GM21367 (cell line): ENCODE measurements around the gene NDUFAF2.
"Not testable (repeated sequence)": the region's sequence is repeated elsewhere in the genome, so short reads cannot be mapped to it uniquely, and the experiment has no call there.

Experiments
- ATAC-seq: cut with Tn5 transposase; IDR thresholded peaks from one replicate; pipeline ENCODE4 v1.9.1; 2021; ENCODE audit not compliant: unreplicated experiment

NDUFAF2 gene, protein sequence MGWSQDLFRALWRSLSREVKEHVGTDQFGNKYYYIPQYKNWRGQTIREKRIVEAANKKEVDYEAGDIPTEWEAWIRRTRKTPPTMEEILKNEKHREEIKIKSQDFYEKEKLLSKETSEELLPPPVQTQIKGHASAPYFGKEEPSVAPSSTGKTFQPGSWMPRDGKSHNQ

DNA sequence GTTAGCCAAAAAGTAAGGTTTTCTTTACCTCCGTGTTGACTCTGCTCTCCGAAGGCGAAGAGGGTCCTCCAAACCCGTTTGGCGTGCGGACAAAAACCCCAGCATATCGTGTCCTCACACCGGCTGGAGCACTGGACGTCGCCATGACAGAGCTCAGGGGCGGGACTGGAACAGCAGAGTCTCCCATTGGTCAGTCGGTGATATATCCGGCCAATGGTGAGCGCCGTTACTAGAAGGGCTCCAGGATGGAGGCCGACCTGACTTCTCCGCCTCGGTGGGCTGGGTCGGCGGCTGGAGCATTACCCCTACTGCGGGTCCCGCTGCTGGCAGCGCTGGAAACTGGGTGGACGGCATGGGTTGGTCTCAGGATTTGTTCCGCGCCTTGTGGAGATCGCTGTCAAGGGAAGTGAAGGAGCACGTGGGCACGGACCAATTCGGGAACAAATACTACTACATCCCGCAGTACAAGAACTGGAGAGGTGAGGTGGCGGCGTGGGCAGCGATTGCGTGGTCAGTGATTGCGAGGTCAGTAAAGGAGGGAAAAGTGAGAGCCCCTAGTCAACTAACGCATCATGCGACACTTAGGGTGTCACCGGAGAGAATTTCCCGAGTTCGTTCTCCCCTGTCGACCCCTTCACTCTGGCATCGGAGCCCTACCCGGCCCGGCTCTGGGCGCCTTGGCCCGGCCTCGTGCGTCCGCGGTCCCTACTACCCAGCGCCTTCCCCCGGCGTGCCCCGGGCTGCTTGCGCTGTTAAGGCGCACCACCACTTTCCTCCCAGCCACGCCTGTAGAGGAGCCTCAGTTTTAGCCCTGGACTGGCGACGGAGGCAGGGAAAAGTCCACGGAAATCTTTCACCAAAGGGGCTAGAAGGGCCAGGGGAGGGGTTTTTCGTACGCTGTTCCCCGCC lies at the start of gene NDUFAF2, which contains the start of gene ERCC8:
Gene NDUFAF2 (plus strand): TSS at position 302 of the 909 bp plus-strand sequence. CDS start 51 bp downstream, at position 353.
Gene ERCC8 (minus strand): TSS at position 167 of the 909 bp plus-strand sequence. CDS start 62 bp downstream, at position 105.
- peak; percentile 99 for ATAC-seq

DNA sequence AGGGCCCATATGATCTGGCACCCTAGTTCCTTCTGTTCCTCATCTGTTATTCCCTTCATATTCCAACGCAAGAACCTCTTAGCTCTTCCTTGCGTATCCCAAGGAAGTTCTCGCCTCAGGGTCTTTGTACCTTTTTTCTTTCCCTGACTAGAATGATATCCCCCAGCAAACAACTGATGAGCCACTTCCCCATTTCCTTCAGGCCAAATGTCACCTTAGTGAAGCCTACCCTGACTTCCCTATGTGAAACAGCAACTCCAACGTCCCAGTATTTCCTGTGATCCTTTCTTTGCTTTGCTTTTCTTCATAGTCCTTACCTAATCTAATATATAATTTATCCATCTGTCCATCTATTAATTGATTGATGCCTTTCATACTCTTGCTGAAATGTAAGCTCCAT lies 48.0 kb upstream of the NDUFAF2 start:
- no peak for ATAC-seq

DNA sequence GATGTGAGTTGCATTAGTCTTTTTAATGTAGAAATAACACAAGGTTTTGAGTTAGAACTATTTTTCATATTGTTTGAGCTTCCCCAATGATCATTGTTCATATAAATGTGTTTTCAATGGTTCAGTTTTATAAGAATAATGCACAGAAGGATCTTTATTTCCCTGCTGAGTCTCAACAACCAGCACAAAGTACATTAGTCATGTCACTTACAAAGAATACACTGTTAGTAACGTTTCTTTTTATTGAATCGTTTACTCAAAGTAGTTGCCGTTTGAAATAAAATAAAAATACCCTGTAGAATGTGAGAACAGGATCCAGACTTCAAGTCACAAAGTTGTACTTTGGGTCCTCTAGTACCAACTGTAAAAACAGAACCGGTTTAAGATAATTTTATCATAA lies 41.6 kb upstream of the NDUFAF2 start:
- ATAC-seq, result no peak

DNA sequence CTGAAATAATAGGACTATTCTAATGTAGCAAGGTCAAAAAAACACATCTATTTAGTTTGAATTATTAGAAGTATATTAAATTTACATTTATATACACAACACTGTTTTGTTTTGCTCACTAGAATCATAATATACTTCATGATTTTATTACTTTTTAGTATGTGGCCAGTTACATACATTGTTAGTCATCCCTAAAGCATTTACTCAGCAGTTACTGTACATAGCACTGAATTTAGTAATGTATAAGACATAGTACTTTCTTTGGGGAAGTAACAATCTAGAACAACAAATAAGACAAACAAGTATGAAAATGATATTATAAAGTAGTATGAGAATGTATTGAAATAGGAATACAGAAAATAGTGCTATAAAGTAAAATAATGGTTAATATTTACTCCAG lies 28.4 kb upstream of the NDUFAF2 start:
- ATAC-seq, result no peak

DNA sequence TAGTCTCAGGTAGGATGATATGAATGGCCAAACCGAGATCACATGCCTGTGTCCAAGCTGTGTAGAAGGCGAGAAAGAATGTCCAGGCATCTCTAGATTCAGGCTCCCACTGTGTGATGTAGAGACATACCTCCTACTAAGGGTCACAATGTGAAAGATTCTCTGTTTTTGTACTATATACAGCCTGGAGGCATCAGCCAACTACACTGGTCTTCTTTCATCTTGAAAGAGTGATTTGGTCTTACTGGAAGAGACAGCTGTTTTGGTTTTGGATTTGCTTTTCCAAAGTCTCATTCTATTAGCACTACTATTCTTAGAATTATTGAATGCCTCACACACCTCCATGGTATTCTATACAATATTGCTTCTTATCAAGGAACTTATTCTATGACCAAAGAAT lies 26.5 kb upstream of the NDUFAF2 start:
- no peak for ATAC-seq

DNA sequence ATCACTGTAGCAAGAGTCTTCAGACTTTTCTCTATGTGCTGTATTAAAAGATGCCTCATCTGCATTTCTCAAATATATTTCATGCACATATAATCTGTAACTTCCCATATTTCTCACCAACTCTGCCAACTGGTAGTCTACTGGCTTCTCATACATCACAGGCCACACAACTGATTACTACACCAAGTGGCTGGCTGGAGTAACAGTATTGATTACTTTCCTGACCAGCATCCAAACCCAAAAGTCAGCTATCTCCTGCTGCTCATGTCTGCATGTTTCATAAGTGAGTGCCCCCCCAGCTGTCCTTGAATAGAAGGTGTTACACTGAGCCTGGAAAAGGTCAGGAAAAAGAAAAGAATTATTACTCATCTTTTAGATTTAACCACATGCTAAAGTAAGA lies 17.6 kb upstream of the NDUFAF2 start:
- no peak for ATAC-seq

DNA sequence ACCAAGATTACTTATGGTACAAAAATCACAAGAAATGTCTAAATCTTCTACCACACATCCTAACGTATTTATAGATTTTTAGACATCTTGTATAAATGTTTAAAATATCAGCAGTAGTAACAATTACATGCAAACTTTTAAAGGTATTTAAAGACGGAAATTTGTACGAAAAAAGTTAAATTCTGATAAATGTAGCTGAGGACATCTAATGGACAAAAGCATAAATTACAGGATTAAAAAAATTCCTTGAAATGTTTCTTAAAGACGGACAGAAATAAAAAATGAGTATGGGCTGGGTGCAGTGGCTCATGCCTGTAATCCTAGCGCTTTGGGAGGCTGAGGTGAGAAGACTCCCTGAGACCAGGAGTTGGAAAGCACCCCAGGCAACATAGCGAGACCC lies 16.0 kb upstream of the NDUFAF2 start:
- ATAC-seq, result no peak

DNA sequence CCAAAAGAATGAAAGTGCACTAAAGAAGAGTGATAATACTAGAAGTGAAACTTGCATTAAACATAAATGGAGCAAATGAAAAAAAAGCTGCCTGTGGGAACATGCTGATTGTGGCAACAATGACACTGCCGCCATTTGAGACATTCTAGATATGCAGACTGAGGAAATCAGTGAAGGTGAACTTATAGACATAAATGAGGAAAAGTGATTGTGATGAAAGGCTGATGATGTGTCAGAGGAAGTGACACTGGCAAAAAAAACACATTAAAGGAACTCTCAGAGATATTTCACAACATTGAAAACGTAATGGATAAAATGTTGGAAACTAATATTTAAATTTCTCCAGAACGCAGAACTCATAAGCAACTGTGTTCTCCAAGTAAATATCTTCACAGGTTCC lies 1.4 kb upstream of the NDUFAF2 start:
- no peak for ATAC-seq

DNA sequence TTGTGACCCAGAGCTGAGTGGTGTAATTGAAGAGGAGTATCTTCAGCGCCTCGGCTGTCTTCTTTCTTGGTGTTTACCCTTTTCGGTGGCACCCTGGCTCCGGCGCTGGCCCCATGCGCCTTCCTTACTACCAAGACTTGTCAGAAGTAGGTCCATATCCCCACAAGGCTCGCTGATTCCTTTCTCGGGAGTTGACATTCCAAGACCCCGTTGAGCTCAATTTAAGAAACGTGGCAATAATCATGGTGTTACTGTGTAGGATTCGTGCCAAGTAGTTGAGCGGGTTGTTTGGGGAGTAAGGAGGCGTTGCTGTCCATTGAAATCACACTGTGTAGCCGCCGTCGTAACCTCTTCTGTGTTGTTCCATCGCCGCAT lies 795 bp downstream of the NDUFAF2 start:
- ATAC-seq, result peak; percentile 26

DNA sequence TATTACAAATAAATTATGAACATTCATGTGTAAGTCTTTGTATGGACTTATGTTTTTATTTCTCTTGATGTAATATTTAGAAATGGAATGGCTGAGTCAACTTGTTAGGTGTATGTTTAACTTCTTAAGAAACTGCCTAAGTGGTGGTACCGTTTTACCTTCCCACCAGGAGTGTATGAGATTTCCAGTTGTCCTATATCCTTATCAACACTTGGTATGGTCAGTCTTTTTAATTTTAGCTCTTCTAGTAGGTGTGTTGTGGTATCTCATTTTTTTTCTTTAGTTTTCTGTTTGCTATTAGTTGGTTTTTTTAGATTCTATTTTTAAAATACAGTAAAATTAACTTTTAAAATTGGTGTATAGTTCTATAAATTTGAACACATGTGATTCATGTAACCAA lies 3.7 kb downstream of the NDUFAF2 start:
- no peak for ATAC-seq

DNA sequence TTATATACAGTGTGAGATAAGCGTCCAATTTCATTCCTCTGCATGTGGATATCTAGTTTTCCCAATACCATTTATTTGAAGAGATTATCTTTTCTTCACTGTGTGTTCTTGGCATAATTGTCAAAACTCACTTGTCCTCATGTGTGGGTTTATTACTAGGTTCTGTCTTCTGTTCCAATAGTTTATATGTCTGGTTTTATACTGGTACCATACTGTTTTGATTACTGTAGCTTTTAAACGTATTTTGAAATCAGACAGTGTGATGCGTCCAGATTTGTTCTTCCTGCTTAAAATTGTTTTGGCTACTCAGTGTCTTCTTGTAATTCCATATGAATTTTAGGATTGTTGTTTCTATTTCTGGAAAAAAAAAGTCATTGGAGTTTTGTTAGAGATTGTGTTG lies 10.2 kb downstream of the NDUFAF2 start:
- no peak for ATAC-seq

DNA sequence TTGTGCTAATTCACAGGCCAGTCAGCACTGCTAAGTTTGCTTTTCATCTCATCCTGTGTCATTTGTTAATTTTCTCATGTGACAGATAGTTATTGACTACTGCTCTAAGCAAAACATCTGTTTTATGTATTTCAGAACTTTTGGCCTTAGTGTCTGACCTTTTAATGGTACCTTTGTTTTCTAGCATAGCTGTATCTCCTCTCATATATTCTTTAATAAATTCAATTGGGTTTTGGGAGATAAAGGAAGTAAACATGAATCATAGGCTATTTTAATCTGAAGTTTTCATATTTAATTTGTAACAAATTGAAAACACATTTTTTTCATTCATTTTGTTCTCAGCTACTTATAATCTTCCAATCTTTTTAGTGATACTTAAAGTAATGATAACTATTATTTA lies 13.1 kb downstream of the NDUFAF2 start:
- no peak for ATAC-seq

DNA sequence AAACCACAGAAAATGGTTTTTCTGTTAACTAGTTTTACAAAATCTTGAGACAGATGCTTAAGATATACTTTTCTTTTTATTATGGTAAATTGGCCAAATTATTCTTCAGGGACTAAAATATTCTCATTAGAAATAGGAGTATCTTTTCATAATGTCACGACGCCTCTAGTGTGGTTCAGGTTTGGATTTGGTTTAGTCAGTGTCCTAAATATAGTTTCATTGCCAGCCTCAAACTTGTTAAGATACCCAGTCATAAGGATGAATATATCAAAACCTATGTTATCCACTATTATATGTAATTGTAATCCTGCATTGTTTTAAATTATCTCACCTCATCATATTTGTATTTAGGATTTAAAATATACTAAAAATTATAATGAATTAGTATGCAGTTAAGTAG lies 13.7 kb downstream of the NDUFAF2 start:
- ATAC-seq, result no peak

DNA sequence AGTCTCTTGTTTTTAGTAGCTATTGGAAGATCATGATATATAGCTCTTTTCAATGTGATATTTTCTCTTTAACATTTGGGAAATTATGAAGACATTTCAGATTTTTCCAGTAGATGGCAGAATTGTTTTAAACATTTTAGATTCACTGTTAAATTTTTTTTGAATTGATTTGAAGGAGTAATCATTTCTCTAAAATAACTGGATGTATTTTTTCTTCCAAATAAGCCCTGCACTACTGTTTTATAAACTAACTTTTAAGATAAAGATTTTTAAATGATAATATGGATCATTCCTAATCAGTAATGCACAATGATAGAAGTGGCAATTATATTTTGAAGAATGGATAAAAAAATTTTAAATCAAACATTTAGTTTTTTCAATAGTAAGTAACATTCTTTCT lies 14.2 kb downstream of the NDUFAF2 start:
- no peak for ATAC-seq

DNA sequence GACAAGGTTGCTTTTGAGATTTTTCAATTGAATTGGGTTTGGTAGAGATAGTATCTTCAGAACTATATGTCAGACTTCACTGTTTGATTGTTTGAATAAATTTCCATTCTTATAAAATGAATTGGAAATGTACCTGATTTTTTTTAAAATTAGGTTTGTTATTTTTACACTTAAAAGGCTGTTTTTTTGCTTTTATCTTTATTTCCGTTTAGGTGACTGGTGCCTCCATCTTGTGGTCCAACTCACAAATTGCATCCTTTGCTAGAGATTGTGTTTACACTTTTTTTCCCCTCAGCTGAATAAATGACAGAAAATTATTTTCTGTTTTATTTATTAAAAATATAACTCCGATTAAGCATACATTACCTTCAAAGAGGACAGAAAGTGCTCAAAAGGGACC lies 15.6 kb downstream of the NDUFAF2 start:
- no peak for ATAC-seq

DNA sequence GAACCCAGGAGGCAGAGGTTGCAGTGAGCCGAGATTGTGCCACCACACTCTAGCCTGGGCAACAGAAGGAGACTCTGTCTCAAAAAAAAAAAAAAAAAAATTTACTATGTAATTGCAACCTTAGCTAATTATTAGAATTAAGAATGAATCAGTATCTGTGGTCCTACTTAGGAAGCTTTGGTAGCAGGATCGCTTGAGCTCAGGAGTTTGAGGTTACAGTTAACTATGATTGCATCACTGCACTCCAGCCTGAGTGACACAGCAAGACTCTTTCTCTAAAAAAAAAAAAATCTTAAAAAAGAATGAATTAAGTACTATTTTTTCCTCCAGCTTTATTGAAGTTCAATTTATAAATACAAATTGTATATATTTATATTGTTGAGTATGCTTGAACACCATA lies 16.7 kb downstream of the NDUFAF2 start:
- no peak for ATAC-seq

DNA sequence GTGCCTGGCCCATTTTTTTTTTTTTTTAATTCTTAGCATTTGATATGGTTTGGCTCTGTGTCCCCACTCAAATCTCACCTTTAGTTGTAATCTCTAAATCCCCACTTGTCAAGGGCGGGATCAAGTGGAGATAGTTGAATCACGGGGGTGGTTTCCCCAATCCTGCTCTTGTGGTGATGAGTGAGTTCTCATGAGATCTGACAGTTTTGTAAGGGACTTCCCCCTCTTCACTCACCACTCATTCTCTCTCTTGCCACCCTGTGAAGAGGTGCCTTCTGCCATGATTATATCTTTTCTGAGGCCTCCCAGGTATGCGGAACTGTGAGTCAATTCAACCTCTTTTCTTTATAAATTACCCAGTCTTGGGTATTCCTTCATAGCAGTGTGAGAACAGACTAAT lies 27.2 kb downstream of the NDUFAF2 start:
- no peak for ATAC-seq

DNA sequence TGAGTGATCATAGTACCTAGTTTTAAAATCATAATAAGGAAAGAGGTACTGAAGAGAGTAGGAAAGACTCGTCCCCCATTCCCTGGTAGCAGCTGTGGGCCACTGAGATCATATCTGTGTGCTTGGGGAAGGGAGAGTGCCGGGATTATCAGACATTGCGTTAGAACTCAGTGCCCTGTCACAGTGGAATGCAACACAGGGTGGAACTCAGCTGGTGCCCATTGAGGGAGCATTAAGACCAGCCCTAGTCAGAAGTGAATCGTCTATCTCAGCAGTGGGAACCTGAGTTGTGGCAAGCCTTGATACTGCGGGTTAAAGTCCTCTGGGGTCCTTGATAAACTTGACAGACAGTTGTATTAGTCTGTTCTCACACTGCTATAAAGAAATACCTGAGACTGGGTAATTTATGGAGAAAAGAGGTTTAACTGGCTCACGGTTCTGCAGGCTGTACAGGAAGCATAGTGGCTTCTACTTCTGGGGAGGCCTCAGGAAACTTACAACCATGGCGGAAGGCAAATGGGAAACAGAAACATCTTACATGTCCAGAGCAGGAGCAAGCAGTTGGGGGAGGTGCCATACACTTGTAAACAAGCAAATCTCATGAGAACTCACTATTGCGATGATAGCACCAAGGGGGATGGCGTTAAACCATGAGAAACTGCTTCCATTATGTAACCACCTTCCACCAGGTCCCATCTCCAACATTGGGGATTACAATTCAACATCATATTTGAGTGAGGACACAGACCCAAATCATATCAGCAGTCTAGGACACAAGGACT lies 33.1 kb downstream of the NDUFAF2 start:
- ATAC-seq, result no peak

DNA sequence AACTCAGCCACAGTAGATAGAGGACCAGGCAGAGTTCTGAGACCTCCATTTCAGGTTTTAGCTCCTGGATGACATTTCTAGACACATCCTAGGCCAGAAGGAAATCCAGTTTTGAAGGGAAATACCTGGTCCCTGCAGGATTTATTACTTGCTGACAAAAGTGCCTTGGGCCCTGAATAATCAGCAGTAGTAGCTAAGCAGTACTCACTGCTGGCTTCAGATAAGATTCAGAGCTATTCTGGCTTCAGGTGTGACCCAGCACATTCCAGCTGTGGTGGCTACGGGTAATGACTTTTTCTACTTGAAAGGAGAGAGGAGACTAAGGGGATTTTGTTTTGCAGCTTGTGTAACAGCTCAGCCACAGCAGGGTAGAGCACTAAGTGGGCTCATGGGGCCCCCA lies 34.0 kb downstream of the NDUFAF2 start:
- no peak for ATAC-seq

DNA sequence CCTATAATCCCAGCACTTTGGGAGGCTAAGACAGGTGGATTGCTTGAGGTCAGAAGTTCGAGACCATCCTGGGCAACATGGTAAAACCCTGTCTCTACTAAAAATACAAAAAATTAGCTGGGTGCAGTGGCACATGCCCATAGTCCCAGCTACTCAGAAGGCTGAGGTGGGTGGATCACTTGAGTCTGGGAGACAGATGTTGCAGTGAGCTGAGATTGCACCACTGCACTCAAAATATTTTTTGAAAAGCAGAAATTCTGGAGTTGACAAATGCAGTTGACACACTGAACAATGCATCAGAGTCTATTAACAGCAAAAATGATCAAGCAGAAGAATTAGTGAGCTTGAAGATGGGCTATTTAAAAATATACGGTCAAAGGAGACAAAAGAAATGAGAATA lies 35.5 kb downstream of the NDUFAF2 start:
- no peak for ATAC-seq

DNA sequence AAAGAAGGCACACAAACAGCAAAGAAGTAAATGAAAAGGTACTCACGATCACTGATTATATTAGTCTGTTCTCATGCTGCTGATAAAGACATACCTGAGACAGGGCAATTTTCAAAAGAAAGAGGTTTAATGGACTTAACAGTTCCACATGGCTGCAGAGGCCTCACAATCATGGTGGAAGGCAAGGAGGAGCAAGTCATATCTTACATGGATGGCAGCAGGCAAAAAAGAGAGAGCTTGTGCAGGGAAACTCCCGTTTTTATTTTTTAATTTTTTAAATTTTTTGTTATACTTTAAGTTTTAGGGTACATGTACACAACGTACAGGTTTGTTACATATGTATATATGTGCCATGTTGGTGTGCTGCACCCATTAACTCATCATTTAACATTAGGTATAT lies 37.1 kb downstream of the NDUFAF2 start:
- not testable (repeated sequence) for ATAC-seq

DNA sequence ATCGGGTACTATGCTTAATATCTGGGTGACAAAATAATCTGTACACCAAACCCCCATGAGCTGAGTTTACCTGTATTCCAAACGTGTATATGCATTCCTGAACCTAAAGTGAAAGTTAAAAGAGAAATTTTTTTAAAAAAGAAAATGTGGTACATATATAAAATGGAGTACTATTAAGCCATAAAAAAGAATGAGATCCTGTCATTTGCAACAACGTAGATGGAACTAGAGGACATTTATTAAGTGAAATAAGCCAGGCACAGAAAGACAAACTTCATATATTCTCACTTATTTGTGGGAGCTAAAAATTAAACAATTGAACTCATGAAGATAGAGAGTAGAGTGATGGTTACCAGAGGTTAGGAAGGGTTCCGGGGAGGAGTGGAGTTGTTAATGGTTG lies 44.8 kb downstream of the NDUFAF2 start:
- ATAC-seq, result no peak
